Right cardiac atrium (tissue), 5 donors: ENCODE measurements around the gene UFSP1. TPM values are rescaled to one million over a fixed set of nuclear protein-coding genes. Genes with fewer than 3 reads are reported as not detected.

Experiments used
- ATAC-seq, 2 donors: fragments of 200-7000 bp; cut with Tn5 transposase; one replicate each; pipeline versions ENCODE4 v1.8.0 to v1.9.1; 2020; ENCODE audit warnings: moderate library complexity in 2 of 2, mild to moderate bottlenecking in 1 of 2
- DNase-seq, 3 donors: peaks; one replicate each; pipeline ENCODE4 v3.0.0-alpha.2; 2020
- H3K27ac ChIP-seq: one replicate; pipeline ENCODE4 v1.5.1; 2013; ENCODE audit warnings: mild to moderate bottlenecking, low read length, control low read depth, moderate library complexity
- H3K27me3 ChIP-seq: one replicate; pipeline ENCODE4 v1.6.1; 2013; ENCODE audit not compliant: control insufficient read depth, insufficient read depth
- H3K4me1 ChIP-seq: one replicate; pipeline ENCODE4 v1.6.1; 2013; ENCODE audit warnings: low read length; ENCODE audit not compliant: control insufficient read depth, insufficient read depth
- H3K4me3 ChIP-seq: one replicate; pipeline ENCODE4 v1.5.1; 2013; ENCODE audit warnings: low read length, control low read depth
- H3K9me3 ChIP-seq: one replicate; pipeline ENCODE4 v1.6.1; 2013; ENCODE audit warnings: low read length; ENCODE audit not compliant: control insufficient read depth
- WGBS: extraction: QIAGEN DNeasy Blood & Tissue Kit; methylation state at CpG from one replicate; pipeline ENCODE4 v1.1.7; 2013; 5-methylcytosine and 5-hydroxymethylcytosine counted together
- intact Hi-C, 4 donors: fragments of 100-400 bp; cut with DNase I; formaldehyde crosslinking; loops; one replicate each; pipeline versions ENCODE4 v1.11.0 to v1.14.0; 2022 to 2023
- polyA plus RNA-seq: library from polyadenylated mRNA; stranded (reverse); fragments of 200-250 nt; gene quantifications from one replicate; pipeline ENCODE4 v1.2.3, GENCODE V29; 2013
- total RNA-seq, 4 donors: library from RNA; stranded (reverse); fragmentation: NEBNext Ultra II Directional; extraction: Animal tissue kit (Norgen Biotek cat#: 25700); gene quantifications; one replicate each; pipeline ENCODE4 v1.2.1, GENCODE V29; 2021
- donor health status: healthy with polysubstance abuse.
- donor health status: DM: no; HTN: yes; CAD: no.
- donor health status: DM: no; HTN: no; CAD: no.
- donor health status: DM: no; HTN: yes; CAD: no; lungs with severe emphysema.
- donor health status: DM: yes; HTN: yes; CAD: no.

Gene UFSP1
- total and polyA plus RNA-seq, 5 donors: 2.5 to 3.6 (median 3.2) TPM

- WGBS: 45% methylated on average over 5 of the region's 5 CpGs
- Histone ChIP-seq H3K4me3 (peak overlapping the region; percentile 89), H3K27me3 (no peaks in the 10 kb centered on the region), H3K4me1 (no peaks in the 10 kb centered on the region), H3K27ac (peak overlapping the region; percentile 55), H3K9me3 (no peaks in the 10 kb centered on the region)
- intact Hi-C loops: no loop called here
- ATAC-seq: no peak
- DNase-seq: peak in 1 of 3 donors; percentile 74
These were observed 22.8 kb downstream of the UFSP1 start for GRCh38 chr7:100866729-100867039.

- DNase-seq: peak; percentile 77 to 95 (median 94)
- Histone ChIP-seq H3K4me1 (no peaks in the 10 kb centered on the region), H3K27me3 (no peaks in the 10 kb centered on the region), H3K9me3 (no peaks in the 10 kb centered on the region), H3K4me3 (peak overlapping the region; percentile 4), H3K27ac (peak overlapping the region; percentile 55)
- 53% methylated on average over 46 of the region's 46 CpGs for WGBS
- intact Hi-C loops: no loop called here
- ATAC-seq: peak; percentile 35 to 50
These were observed 23.4 kb downstream of the UFSP1 start for GRCh38 chr7:100865938-100866728.

GRCh38 chr7:100865372-100865911, 24.1 kb downstream of the UFSP1 start:
- ATAC-seq: no peak
- intact Hi-C loops: no loop called here
- H3K4me1 ChIP-seq: no peaks in the 10 kb centered on the region
- WGBS: 76% methylated on average over 17 of the region's 17 CpGs
- no peak for DNase-seq
- no peaks in the 10 kb centered on the region for H3K9me3 ChIP-seq
- no peak overlapping the region for H3K4me3 ChIP-seq
- no peaks in the 10 kb centered on the region for H3K27me3 ChIP-seq
- no peak overlapping the region for H3K27ac ChIP-seq

- DNase-seq: peak in 1 of 3 donors; percentile 49
- H3K9me3 ChIP-seq: no peaks in the 10 kb centered on the region
- no peak overlapping the region for H3K27ac ChIP-seq
- no peaks in the 10 kb centered on the region for H3K4me1 ChIP-seq
- no peak overlapping the region for H3K4me3 ChIP-seq
- 92% methylated on average over 12 of the region's 12 CpGs for WGBS
- ATAC-seq: no peak
- intact Hi-C loops: no loop called here
- H3K27me3 ChIP-seq: no peaks in the 10 kb centered on the region
These were observed 25.2 kb downstream of the UFSP1 start for GRCh38 chr7:100864263-100864845.

- DNase-seq (peak in 2 of 3 donors; percentile 62 to 68), ATAC-seq (peak in 1 of 2 donors; percentile 42)
- Histone ChIP-seq H3K9me3 (no peaks in the 10 kb centered on the region), H3K4me1 (no peaks in the 10 kb centered on the region), H3K27ac (no peak overlapping the region), H3K4me3 (no peak overlapping the region), H3K27me3 (no peaks in the 10 kb centered on the region)
- intact Hi-C loops: no loop called here
- 23% methylated on average over 10 of the region's 10 CpGs for WGBS
These were observed 26.0 kb downstream of the UFSP1 start for GRCh38 chr7:100863406-100863950.

GRCh38 chr7:100861616-100861985, 27.9 kb downstream of the UFSP1 start:
- H3K9me3 ChIP-seq: no peaks in the 10 kb centered on the region
- H3K4me1 ChIP-seq: no peaks in the 10 kb centered on the region
- H3K27me3 ChIP-seq: no peaks in the 10 kb centered on the region
- 94% methylated on average over 14 of the region's 14 CpGs for WGBS
- no peak overlapping the region for H3K27ac ChIP-seq
- no peak overlapping the region for H3K4me3 ChIP-seq
- intact Hi-C loops: no loop called here
- DNase-seq (no peak), ATAC-seq (no peak)

GRCh38 chr7:100860702-100861615, 28.6 kb downstream of the UFSP1 start:
- ATAC-seq (no peak), DNase-seq (peak in 1 of 3 donors; percentile 66)
- Histone ChIP-seq H3K4me3 (no peak overlapping the region), H3K27me3 (no peaks in the 10 kb centered on the region), H3K4me1 (no peaks in the 10 kb centered on the region), H3K9me3 (no peaks in the 10 kb centered on the region), H3K27ac (no peak overlapping the region)
- intact Hi-C loops: no loop called here
- 94% methylated on average over 18 of the region's 18 CpGs for WGBS

GRCh38 chr7:100859856-100860255, 29.7 kb downstream of the UFSP1 start:
- no peaks in the 10 kb centered on the region for H3K4me1 ChIP-seq
- H3K27ac ChIP-seq: no peak overlapping the region
- intact Hi-C loops: loop anchor here in 1 of 4 donors (10.0 kb wide), 1 partner anchor 165 kb away; the partner anchor contains the start of gene GIGYF1
- ATAC-seq (no peak), DNase-seq (no peak)
- no peaks in the 10 kb centered on the region for H3K27me3 ChIP-seq
- no peaks in the 10 kb centered on the region for H3K9me3 ChIP-seq
- H3K4me3 ChIP-seq: no peak overlapping the region
- 81% methylated on average over 15 of the region's 15 CpGs for WGBS

GRCh38 chr7:100856871-100857282, 32.6 kb downstream of the UFSP1 start:
- Histone ChIP-seq H3K27ac (no peak overlapping the region), H3K4me3 (no peak overlapping the region), H3K9me3 (no peaks in the 10 kb centered on the region), H3K27me3 (no peaks in the 10 kb centered on the region), H3K4me1 (no peaks in the 10 kb centered on the region)
- WGBS: 89% methylated on average over 16 of the region's 16 CpGs
- intact Hi-C loops: loop anchor here in 1 of 4 donors (10.0 kb wide), 1 partner anchor 162 kb away; the partner anchor contains the start of gene GIGYF1
- DNase-seq (peak in 1 of 3 donors; percentile 43), ATAC-seq (no peak)

GRCh38 chr7:100855515-100855914, 34.0 kb downstream of the UFSP1 start:
- intact Hi-C loops: loop anchor here in 1 of 4 donors (10.0 kb wide), 1 partner anchor 161 kb away; the partner anchor contains the start of gene GIGYF1
- no peak overlapping the region for H3K27ac ChIP-seq
- no peak for ATAC-seq
- H3K9me3 ChIP-seq: no peaks in the 10 kb centered on the region
- no peak overlapping the region for H3K4me3 ChIP-seq
- no peaks in the 10 kb centered on the region for H3K27me3 ChIP-seq
- WGBS: 92% methylated on average over 10 of the region's 10 CpGs
- H3K4me1 ChIP-seq: no peaks in the 10 kb centered on the region
- DNase-seq: no peak
